ENCODE data around the gene ATP2B1.
"Not testable (repeated sequence)": the region's sequence is repeated elsewhere in the genome, so short reads cannot be mapped to it uniquely, and the experiment has no call there.

ATP2B1 gene

GRCh38 chr12:89717759-89718523, 9.3 kb upstream of the ATP2B1 start:
- no peak for DNase-seq

- no peak for DNase-seq
These were observed 4.1 kb upstream of the ATP2B1 start for GRCh38 chr12:89712706-89713105.

- no peak for DNase-seq
These were observed 2.5 kb upstream of the ATP2B1 start for GRCh38 chr12:89710873-89711750.

- peak; percentile 98 for DNase-seq
These were observed 1.6 kb upstream of the ATP2B1 start for GRCh38 chr12:89709995-89710872.

GRCh38 chr12:89709157-89709994, 738 bp upstream of the ATP2B1 start:
- DNase-seq: peak; percentile 99

GRCh38 chr12:89707703-89708564, 704 bp downstream of the ATP2B1 start:
- DNase-seq: peak; percentile 77

GRCh38 chr12:89706986-89707702, 1.5 kb downstream of the ATP2B1 start:
- DNase-seq: peak; percentile 38

- no peak for DNase-seq
These were observed 2.1 kb downstream of the ATP2B1 start for GRCh38 chr12:89706551-89706950.

- DNase-seq: no peak
These were observed 4.2 kb downstream of the ATP2B1 start for GRCh38 chr12:89704457-89704856.

GRCh38 chr12:89703768-89704167, 4.9 kb downstream of the ATP2B1 start:
- no peak for DNase-seq

GRCh38 chr12:89702503-89702902, 6.1 kb downstream of the ATP2B1 start:
- no peak for DNase-seq

- no peak for DNase-seq
These were observed 6.9 kb downstream of the ATP2B1 start for GRCh38 chr12:89701606-89702206.

- no peak for DNase-seq
These were observed 8.3 kb downstream of the ATP2B1 start for GRCh38 chr12:89700191-89700810.

GRCh38 chr12:89698607-89699006, 10.0 kb downstream of the ATP2B1 start:
- no peak for DNase-seq

- DNase-seq: not testable (repeated sequence)
These were observed 10.9 kb downstream of the ATP2B1 start for GRCh38 chr12:89697728-89698127.

GRCh38 chr12:89697296-89697695, 11.3 kb downstream of the ATP2B1 start:
- no peak for DNase-seq

GRCh38 chr12:89695830-89696229, 12.8 kb downstream of the ATP2B1 start:
- DNase-seq: no peak

- no peak for DNase-seq
These were observed 13.5 kb downstream of the ATP2B1 start for GRCh38 chr12:89695100-89695499.

- no peak for DNase-seq
These were observed 14.1 kb downstream of the ATP2B1 start for GRCh38 chr12:89694542-89694941.
